ENCODE measurements around the gene IFNA10.
"Not testable (repeated sequence)": the region's sequence is repeated elsewhere in the genome, so short reads cannot be mapped to it uniquely, and the experiment has no call there.

Gene IFNA10

DNA sequence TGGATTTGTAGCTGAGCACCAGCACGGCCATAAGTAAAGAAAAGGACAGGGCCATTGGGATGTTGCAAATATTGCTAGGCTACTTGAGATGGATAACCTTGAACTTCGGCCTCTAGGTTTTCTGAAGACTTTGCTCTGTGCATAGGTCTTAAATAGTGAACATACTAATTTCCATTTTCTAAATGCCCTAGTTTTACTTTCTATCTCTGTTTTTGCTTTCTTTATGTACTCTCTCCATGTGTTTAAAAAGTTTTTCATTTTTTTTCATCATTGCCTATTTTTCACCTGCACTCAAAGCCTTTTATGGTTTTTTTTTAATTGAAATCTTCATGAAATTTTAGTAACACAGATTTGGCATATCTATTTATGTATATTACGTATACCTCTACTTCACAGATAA lies at the start of gene IFNA10:
TSS of gene IFNA10 (minus strand) at position 101 of the 400 bp plus-strand sequence. CDS start at position 55, 46 bp downstream.
- not testable (repeated sequence) for DNase-seq (ENCODE audit: extremely low read depth, low read depth)

DNA sequence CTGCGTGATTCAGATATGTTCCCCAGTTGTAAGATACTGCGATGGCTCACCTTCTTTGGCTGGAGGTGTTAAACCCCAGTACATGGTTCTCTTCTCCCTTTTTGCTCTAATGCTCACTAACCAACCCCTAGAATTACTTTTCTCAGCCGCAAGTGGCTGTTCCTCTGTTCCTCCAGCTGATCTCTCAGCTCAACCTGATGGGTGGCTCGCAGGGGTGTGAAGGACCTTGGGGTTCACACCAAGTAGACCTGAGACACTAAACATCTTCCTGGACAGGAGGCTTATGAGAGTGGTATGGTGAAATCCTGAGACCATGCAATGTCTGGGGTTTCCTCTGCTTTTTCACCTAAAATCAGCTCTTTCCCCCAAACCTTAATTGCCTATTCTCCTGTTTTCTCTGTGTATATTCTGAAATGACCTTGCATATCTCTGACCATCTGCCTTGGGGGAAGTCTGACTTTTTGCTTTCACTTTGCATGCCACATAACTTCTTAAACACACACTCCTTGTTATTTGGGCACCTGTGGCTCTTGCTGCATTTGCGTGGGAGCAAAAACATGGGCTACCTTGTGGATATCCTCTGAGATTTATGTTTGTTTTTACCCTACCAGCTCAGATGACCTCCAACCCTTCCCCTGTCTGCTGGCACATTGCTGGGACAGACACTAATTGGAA lies 48.7 kb upstream of the IFNA10 start:
- TF ChIP-seq, protein P1, sequence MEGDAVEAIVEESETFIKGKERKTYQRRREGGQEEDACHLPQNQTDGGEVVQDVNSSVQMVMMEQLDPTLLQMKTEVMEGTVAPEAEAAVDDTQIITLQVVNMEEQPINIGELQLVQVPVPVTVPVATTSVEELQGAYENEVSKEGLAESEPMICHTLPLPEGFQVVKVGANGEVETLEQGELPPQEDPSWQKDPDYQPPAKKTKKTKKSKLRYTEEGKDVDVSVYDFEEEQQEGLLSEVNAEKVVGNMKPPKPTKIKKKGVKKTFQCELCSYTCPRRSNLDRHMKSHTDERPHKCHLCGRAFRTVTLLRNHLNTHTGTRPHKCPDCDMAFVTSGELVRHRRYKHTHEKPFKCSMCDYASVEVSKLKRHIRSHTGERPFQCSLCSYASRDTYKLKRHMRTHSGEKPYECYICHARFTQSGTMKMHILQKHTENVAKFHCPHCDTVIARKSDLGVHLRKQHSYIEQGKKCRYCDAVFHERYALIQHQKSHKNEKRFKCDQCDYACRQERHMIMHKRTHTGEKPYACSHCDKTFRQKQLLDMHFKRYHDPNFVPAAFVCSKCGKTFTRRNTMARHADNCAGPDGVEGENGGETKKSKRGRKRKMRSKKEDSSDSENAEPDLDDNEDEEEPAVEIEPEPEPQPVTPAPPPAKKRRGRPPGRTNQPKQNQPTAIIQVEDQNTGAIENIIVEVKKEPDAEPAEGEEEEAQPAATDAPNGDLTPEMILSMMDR (IDR thresholded peaks at IDR 0.05; ENCODE audit: low read depth, low read length) = no peak
- DNase-seq (ENCODE audit: extremely low read depth, low read depth) = no peak

DNA sequence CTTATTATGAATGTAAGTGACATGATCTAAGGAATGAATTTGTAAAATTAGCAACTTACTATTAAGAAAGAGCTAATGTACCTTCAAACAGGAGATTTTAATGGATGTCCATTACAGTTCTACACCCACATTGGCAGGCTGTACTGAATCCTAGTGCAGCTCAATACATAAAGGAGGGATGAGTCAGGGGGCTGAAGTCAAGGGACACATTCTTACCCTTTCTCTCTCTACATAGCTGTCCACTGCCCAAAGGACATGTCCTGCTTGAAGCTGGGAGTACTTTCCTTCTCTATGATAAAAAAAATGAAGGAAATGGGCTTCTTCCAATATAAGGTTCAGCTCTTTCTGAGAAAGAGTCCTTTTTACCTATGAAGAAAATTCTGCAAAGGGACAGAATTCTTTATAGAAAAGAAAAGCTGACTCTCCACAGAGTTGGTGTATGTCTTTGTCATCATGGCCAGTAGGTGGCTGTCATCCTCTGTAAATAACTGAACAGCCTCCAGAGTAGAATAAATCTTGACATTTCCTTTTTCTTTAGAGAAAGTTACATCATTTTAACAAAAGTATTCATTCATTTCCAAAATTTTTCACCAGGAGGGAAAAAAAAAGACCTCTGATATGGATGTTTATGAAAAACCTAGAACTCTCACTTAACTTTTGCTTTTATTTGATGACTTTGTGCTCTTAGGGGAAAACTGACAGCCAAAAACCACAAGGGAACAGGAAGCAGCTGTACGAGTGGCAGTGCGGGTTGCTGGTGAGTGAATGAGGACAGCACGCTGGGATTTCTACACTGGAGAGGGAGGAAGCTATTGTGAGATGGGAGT lies 46.0 kb upstream of the IFNA10 start:
- TF ChIP-seq, protein P1 (IDR thresholded peaks at IDR 0.05; ENCODE audit: low read depth, low read length) = peak; percentile 40

GRCh38 chr9:21251638-21252037 lies 44.7 kb upstream of the IFNA10 start:
- TF ChIP-seq, protein P1 (IDR thresholded peaks at IDR 0.05; ENCODE audit: low read depth, low read length) = no peak
- DNase-seq (ENCODE audit: extremely low read depth, low read depth) = no peak

More for the DNA sequence above, 46.0 kb upstream of the IFNA10 start:
- peak; percentile 2 for DNase-seq (ENCODE audit: extremely low read depth, low read depth)

DNA sequence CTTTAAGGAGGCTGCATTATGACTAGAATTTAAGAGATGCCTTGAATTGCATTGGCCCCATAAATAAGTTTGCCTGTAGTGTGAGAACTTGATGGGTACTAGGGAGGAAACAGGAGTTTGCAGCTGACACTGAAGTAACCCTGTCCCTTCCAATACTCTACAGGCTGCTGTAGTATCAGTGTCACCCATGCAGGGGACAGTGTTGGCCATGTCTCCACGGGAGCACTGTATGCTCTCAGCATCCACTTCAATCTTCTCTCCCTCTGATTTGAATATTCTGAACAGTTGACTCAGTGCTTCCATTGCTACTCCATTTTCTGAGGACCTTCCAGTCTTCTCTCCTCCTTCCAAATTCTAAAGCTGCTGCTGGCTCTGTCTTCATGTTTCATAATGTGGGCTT lies 44.2 kb upstream of the IFNA10 start:
- TF ChIP-seq, protein P1 (IDR thresholded peaks at IDR 0.05; ENCODE audit: low read depth, low read length) = no peak

GRCh38 chr9:21244836-21245235 lies 37.9 kb upstream of the IFNA10 start:
- TF ChIP-seq, protein P1 (IDR thresholded peaks at IDR 0.05; ENCODE audit: low read depth, low read length) = no peak
- no peak for DNase-seq (ENCODE audit: extremely low read depth, low read depth)

More for the DNA sequence above, 44.2 kb upstream of the IFNA10 start:
- DNase-seq (ENCODE audit: extremely low read depth, low read depth) = no peak

DNA sequence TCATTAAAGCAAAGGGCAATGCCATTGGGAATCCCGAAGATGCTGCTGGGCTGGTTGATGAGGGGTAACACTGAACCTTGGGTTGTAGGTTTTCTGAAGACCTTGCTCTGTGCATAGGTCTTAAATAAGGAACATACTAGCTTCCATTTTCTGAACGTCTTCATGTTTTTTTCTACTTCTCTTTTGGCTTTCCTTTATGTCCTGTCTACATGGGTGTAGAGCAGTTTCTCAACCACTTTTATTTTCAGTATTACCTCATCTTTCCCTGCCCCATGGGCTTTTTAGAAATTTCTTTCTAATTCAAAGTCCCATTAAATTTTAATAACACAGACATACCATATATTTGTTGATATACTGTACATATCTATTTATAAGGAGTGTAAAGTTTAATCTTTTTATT lies 33.0 kb upstream of the IFNA10 start, which contains the start of gene IFNA14:
TSS of gene IFNA14 (minus strand) at position 95 of the 400 bp plus-strand sequence. CDS start at position 25, 70 bp downstream.
- TF ChIP-seq, protein P1 (IDR thresholded peaks at IDR 0.05; ENCODE audit: low read depth, low read length) = no peak
- no peak for DNase-seq (ENCODE audit: extremely low read depth, low read depth)

- not testable (repeated sequence) for DNase-seq (ENCODE audit: extremely low read depth, low read depth)
These were observed 29.4 kb upstream of the IFNA10 start for GRCh38 chr9:21236360-21236714.

All from AG09319 (cell line).